Tracheal epithelial cell (primary cell): ENCODE data around the gene ANO5. TPM values are rescaled to one million over a fixed set of nuclear protein-coding genes. Genes with fewer than 3 reads are reported as not detected.

Source experiments
- total RNA-seq: library from RNA; depleted of rRNA; stranded (reverse); fragments of >200 nt; gene quantifications from 2 replicates; pipeline ENCODE4 v1.2.1, GENCODE V29; 2014

ANO5 gene
- total RNA-seq = under 0.01 and 1.2 TPM in 2 replicates

GRCh38 chr11:22192642-22193347 is at the start of gene ANO5:
Gene ANO5, plus strand, starts transcription at chr11:22193085. Its CDS starts 408 bp downstream, at chr11:22193493.

Other genes starting within 250 kb of the ANO5 start
- gene SLC17A6, start 145.3 kb downstream of the ANO5 start, total RNA-seq = not detected in 2 replicates